GM18909 (cell line): ENCODE results near the gene STX5.
"Not testable (repeated sequence)": the region's sequence is repeated elsewhere in the genome, so short reads cannot be mapped to it uniquely, and the experiment has no call there.

ENCODE experiments used
- ATAC-seq: cut with Tn5 transposase; IDR thresholded peaks from one replicate; pipeline ENCODE4 v1.9.1; 2021; ENCODE audit warnings: mild to moderate bottlenecking; ENCODE audit not compliant: unreplicated experiment, poor library complexity

Gene STX5

DNA sequence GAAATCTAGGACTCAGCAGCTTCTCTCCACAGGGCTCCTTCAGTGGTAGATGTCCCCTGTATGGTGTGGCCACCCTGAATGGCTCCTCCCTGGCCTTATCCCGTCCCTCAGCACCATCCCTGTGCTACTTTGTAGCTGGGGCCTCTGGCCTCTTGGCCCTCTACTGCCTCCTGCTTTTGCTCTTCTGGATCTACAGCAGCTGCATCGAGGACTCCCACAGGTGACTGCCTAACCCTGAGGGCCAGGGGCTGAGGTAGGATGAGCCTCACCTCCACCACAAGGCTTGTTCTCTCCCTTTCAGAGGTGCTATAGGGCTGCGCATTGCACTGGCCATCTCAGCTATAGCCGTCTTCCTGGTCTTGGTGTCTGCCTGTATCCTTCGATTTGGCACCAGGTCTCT is 42.9 kb downstream of the STX5 start:
- no peak for ATAC-seq

DNA sequence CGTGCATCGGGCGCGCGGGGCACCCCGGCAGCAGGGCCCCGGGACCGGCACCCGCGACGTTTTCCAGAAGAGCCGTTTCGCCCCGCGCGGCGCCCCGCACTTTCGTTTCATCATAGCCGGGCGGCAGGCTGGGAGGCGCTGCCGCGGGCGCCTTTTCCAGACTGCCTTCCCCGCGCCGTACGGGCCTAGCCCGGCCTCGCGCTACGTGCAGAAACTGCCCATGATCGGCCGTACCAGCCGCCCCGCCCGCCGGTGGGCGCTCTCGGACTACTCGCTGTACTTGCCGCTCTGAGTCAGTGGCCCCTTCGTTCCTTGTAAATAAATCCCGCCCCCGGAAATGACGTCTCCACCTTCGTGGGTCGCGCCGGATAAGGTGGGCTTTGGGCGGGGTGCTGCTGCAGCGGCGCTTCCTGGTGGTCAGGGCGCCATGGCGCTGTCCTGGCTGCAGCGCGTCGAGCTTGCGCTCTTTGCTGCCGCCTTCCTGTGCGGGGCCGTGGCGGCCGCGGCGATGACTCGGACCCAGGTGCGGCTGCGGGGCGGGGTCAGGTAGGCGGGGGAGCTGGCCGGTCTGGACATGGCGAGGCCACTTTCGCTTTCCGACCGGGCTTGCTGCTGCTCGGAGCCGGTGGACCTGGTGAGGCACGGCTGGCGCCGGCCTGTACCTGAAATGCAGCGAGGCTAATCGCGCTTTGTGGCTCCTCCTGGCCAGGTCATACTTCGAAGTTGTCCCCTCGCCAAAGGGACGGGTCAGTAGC is 44.7 kb downstream of the STX5 start, which contains the start of gene TMEM179B:
TSS of gene TMEM179B (plus strand) at position 398 of the 755 bp plus-strand sequence. CDS start at position 428, 30 bp downstream.
- ATAC-seq = peak; percentile 65

DNA sequence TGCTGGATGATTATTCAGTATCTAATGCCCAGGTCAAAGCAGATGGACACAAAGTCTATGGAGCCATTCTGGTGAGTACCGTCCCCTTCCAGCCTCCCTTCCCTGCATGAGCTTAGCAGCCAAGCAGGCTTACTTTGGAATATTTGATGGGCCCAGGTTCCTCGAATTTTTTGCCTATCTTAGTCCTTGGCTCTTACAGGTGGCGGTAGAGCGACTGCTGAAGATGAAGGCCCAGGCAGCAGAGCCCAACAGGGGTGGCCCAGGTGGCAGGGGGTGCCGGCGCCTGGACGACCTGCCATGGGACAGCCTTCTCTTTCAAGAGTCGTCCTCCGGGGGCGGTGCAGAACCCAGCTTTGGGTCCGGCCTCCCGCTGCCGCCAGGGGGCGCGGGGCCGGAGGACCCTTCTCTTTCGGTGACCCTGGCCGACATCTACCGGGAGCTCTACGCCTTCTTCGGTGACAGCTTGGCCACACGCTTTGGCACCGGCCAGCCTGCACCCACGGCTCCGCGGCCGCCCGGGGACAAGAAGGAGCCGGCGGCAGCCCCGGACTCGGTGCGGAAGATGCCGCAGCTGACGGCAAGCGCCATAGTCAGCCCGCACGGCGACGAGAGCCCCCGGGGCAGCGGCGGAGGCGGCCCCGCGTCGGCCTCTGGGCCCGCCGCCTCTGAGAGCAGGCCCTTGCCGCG is 45.4 kb downstream of the STX5 start:
- ATAC-seq = peak; percentile 66

DNA sequence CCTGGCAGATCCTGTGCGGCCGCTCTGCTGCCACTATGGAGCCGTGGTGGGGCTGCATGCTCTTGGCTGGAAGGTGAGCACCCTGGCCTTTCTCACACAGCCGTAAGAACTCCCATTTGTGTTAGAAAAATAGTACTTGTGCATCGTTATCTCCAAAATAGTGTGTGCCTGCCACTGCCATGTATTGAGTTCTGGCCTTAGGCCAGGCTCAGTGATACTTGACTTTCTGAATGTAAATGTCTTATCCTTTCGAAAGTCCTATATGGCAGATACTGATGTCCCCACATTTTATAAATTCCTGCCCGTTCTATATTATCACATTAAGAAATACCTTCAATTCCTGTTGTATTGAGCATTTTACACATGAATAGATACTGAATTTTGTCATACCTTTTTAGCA is 49.1 kb downstream of the STX5 start:
- ATAC-seq = no peak

DNA sequence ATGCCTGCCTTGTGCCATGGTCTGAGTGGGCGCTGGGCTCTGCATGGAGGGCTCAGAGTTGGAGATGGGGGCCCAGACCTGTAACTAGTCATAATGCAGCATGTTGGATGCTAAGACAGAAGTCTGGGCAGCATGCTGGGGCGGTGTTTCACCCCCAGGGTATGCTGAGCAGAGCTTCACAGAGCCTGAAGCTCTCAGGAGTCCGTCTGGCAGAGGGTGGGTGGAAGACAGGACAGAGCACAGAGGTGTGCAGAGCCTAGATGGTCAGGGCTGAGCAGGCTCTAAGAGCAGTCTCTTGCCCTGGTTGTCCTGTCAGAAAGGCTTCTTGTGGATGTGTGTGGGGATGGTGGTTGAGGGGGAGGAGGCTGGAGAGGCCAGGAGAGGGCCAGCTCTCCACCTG is 53.4 kb downstream of the STX5 start:
- ATAC-seq = no peak

DNA sequence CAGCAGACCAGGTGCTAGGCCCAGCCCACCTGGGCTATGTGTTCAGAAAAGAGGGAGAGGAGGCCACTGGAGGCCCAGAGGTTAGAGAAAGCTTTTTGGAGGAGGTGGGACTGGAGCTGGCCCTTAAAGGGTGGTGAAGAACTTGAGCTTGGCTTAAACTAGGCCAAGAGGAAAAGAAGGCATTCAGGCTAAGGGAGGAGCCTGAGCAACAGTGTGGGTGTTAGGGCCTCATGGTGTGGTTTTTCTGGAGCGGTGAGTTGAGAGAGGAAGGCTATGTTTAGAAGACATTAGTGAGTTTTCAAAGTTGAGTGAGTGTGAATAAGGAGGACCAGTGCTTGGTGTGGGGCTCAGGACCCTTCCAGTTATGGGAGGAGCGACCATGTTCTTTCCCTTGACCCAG is 54.5 kb downstream of the STX5 start:
- no peak for ATAC-seq

DNA sequence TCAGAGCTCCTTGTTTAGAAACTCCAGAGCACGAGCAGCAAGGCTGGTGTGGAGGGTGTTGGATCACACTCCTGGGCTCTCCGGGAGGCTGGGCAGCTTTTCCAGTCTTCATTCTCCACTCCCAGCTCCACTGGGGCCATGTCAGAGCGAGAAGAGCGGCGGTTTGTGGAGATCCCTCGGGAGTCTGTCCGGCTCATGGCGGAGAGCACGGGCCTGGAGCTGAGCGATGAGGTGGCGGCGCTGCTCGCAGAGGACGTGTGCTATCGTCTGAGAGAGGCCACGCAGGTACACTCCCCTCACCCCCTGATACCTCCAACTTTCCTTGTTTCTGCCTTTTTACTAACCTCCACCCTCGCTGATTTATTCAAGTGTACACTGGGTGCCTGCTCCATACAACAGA is 56.2 kb downstream of the STX5 start:
- no peak for ATAC-seq

DNA sequence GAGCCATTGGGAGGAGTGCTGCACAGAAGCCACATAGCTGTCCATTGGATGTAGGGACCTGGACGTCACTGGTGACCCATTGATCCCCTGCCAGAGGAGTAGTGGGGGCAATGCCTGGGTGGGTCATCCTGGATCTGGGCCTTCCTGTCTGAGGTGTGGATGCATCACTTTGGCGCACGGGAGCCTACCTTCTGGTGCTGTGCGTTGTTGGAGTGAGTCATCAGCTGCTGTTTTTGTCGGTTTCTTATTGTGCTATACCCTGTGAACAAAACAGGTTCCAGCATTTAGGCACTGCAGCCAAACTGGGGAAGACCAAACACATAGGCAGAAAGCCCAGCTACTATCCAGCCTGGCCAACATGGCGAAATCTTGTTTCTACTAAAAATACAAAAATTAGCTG is 57.4 kb downstream of the STX5 start:
- no peak for ATAC-seq

DNA sequence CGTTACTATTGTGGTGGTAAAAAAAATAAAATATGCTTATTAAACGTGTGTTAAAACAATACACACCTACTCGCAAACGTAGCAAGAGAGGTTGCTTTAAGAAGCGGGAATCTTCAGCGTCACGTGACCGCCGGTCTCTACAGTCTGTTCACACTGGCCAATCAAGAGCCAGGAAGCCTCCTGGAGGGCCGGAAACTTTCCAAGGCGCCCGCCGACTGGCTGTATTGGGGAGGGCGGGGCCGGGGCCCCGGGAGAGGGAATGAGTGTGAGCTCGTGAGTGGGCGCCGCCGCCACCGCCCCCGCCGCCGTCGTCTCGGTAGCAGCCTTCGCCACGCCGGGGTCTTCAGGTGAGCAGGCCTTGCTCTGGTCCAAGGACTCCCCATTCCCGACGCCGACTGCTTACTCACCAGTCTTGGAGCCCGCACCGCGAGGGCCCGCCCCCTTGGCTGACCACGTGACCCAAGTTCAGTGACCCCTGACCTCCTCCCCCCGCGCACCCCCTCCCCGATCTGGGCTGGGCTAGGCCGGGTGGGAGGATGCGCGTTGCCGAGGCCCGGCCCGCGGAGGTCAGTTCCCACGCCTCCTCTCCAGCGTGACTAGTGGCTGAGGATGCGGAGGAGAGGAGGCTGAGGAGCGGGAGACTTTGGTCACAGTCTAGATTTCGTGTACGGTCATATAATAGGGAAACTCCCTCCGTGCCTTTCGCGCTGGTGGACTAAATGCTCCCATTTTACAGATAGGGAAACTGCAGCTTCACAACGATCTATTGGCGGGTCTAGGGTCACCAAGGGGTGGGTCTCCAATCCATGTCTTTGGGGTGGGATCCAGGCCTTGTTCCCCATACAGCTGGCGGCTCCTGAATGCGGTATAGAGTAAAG is 60.5 kb downstream of the STX5 start, which contains the start of gene TAF6L:
TSS of gene TAF6L (plus strand) at position 253 of the 878 bp plus-strand sequence. CDS start 4,388 bp downstream, outside the sequence.
- ATAC-seq = peak; percentile 79

DNA sequence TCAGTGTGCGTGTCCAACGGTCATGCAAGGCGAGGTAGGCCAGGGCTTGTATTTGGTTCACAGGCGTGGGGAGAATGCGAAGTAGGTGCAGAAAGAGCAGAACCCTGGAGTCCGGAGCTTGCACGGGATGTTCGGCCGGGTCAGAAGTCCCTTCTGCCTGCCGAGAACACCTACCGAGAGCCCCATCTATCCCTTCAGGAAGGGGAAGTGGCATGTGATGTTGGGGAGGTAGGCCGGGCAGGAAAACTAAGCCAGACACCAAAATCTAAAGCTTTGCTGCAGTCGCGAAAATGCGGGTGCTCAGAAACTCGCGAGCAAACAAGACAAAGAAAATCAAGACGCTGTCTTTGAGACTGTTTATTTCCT is 61.1 kb downstream of the STX5 start:
- peak; percentile 8 for ATAC-seq

DNA sequence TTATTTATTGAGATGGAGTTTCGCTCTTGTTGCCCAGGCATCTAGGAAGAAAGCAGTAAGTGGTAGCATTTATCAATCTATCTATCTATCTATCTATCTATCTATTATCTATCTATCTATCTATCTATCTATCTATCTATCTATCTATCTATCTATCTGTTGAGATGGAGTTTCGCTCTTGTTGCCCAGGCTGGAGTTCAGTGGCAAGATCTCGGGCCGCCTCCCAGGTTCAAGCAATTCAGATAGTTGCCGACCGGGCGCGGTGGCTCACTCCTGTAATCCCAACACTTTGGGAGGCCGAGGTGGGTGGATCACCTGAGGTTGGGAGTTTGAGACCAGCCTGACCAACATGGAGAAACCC is 71.0 kb downstream of the STX5 start:
- ATAC-seq = not testable (repeated sequence)

DNA sequence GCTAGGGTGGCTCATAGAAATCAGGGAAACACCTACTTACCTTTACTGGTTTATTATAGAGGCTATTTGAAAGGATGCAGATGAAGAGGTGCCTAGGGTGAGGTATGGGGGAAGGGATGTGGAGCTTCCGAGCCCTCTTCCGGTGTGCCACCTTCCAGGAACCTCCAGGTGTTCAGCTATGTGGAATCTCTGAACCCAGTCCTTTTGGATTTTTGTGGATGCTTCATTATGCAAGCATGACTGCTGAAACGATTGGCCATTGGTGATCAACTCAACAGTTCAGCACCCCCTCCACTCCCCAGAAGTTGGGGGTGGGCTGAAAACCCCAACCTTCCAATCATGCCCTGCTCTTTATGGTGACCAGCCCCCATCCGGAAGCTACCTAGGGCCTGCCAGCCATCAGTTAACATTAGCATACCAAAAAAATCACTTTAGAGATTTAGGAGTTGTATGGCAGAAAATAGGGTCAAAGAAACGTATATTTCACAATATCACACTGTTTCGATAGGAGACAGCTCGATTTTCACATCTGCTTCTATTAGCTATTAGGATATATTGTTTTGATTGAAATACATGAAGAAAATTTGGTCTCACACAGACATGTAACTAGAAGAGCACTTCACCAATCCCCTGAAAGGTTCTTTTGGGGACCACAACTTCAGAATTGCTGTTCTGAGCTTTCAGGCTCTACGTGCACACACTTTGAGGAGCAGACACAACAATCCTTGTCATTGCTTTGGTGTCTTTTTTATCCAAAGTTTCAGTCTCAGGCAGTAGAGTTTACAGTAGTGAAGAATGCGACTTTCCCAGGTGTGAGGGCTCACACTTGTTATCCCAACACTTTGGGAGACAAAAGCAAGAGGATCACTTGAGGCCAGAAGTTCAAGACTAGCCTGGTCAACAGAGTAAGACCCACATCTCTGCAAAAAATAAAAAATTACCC is 73.7 kb downstream of the STX5 start:
- no peak for ATAC-seq
